SK-N-SH (cell line): ENCODE data around the gene APC2. TPM values are rescaled to one million over a fixed set of nuclear protein-coding genes. Genes with fewer than 3 reads are reported as not detected.

ENCODE experiments used
- CTCF ChIA-PET: fragments of 300-600, 350-600 bp; formaldehyde crosslinking; extraction: SDS; loops from one replicate; lab custom pipeline; 2021; lab: Yijun Ruan, JAX
- POLR2A ChIA-PET: fragments of 350-600 bp; sonication (Branson Sonifier 250); formaldehyde crosslinking; extraction: SDS; loops from one replicate; lab custom pipeline; 2020; ENCODE audit warnings: antibody characterized with exemption, inconsistent platforms; lab: Yijun Ruan, JAX
- DNase-seq: peaks from one replicate; pipeline ENCODE4 v3.0.0; 2012
- H2AFZ ChIP-seq: fragments of 200-600 bp; sonication (generic); 2 replicates; pipeline ENCODE4 v1.8.1; 2016; ENCODE audit warnings: antibody characterized with exemption, mild to moderate bottlenecking, low read depth
- H3F3A ChIP-seq: fragments of 200-600 bp; sonication (generic); replicated peaks from 2 replicates; pipeline ENCODE3; 2016; ENCODE audit warnings: antibody characterized with exemption, mild to moderate bottlenecking; ENCODE audit not compliant: insufficient read depth
- H3K27ac ChIP-seq, 2 experiments: fragments of 200-500 bp in 1 of 2; fragments of 200-600 bp in 1 of 2; sonication (Bioruptor generic) in 1 of 2; sonication (generic), shearing (Covaris generic) in 1 of 2; 2 replicates each; pipeline versions ENCODE4 v1.5.1 to v1.6.1; 2014 to 2016; ENCODE audit warnings: low read depth in 2 of 2, inconsistent platforms in 1 of 2, low read length in 1 of 2, mild to moderate bottlenecking in 1 of 2, mixed read lengths in 1 of 2
- H3K27me3 ChIP-seq: fragments of 200-600 bp; sonication (generic), shearing (Covaris generic); 2 replicates; pipeline ENCODE4 v1.6.1; 2016; ENCODE audit warnings: mixed run types; ENCODE audit not compliant: insufficient read depth
- H3K36me3 ChIP-seq, 2 experiments: fragments of 200-500 bp in 1 of 2; fragments of 200-600 bp in 1 of 2; sonication (Bioruptor generic) in 1 of 2; sonication (generic) in 1 of 2; replicated peaks in 1 of 2; 2 replicates each; pipeline versions ENCODE3 to v1.5.1; 2014 to 2016; ENCODE audit warnings: low read length in 1 of 2, mild to moderate bottlenecking in 1 of 2; ENCODE audit not compliant: insufficient read depth in 2 of 2, control insufficient read depth in 1 of 2
- H3K4me1 ChIP-seq, 2 experiments: fragments of 200-500 bp in 1 of 2; fragments of 200-600 bp in 1 of 2; sonication (Bioruptor generic) in 1 of 2; sonication (generic), shearing (Covaris generic) in 1 of 2; 2 replicates each; pipeline versions ENCODE4 v1.5.1 to v1.6.1; 2014 to 2016; ENCODE audit warnings: low read depth in 1 of 2, low read length in 1 of 2, mixed run types in 1 of 2; ENCODE audit not compliant: insufficient read depth in 2 of 2, control insufficient read depth in 1 of 2
- H3K4me2 ChIP-seq: fragments of 200-600 bp; sonication (generic), shearing (Covaris generic); 2 replicates; pipeline ENCODE4 v1.6.1; 2017; ENCODE audit warnings: mixed run types
- H3K4me3 ChIP-seq, 2 experiments: fragments of 200-500 bp in 1 of 2; fragments of 200-600 bp in 1 of 2; sonication (Bioruptor generic) in 1 of 2; sonication (generic), shearing (Covaris generic) in 1 of 2; 2 replicates each; pipeline versions ENCODE4 v1.5.1 to v1.8.1; 2014 to 2016; ENCODE audit warnings: low read depth in 2 of 2, inconsistent platforms in 1 of 2, low read length in 1 of 2, mild to moderate bottlenecking in 1 of 2, mixed read lengths in 1 of 2, moderate library complexity in 1 of 2
- H3K79me2 ChIP-seq: fragments of 200-600 bp; sonication (generic); 2 replicates; pipeline ENCODE4 v1.8.1; 2017; ENCODE audit warnings: mild to moderate bottlenecking; ENCODE audit not compliant: insufficient read depth
- H3K9ac ChIP-seq: fragments of 200-600 bp; sonication (generic); 2 replicates; pipeline ENCODE4 v1.6.1; 2017; ENCODE audit warnings: mixed run types
- H3K9me2 ChIP-seq: fragments of 200-600 bp; sonication (generic); 2 replicates; pipeline ENCODE4 v1.6.1; 2017; ENCODE audit warnings: mixed run types
- H3K9me3 ChIP-seq: fragments of 200-600 bp; sonication (generic); 2 replicates; pipeline ENCODE4 v1.6.1; 2017; ENCODE audit warnings: mixed run types, mild to moderate bottlenecking, moderate library complexity
- H4K20me1 ChIP-seq: fragments of 200-600 bp; sonication (generic); 2 replicates; pipeline ENCODE4 v1.6.1; 2017; ENCODE audit warnings: mild to moderate bottlenecking, mixed run types; ENCODE audit not compliant: insufficient read depth
- CHD2 ChIP-seq: fragments of 150-350 bp; IDR thresholded peaks from 2 replicates; pipeline ENCODE4 v1.6.1; 2018; ENCODE audit warnings: low read length; ENCODE audit not compliant: partially characterized antibody
- CTCF ChIP-seq: fragments of 200-600 bp; sonication (generic); IDR thresholded peaks from 2 replicates; pipeline ENCODE4 v1.6.1; 2017; ENCODE audit warnings: antibody characterized with exemption, mild to moderate bottlenecking, moderate library complexity
- EP300 ChIP-seq, 2 experiments: IDR thresholded peaks; 2 replicates each; pipeline versions ENCODE4 v1.4.0 to v1.6.1; 2012; ENCODE audit warnings: borderline replicate concordance in 1 of 2, low read depth in 1 of 2, low read length in 1 of 2
- EZH2phosphoT487 ChIP-seq: fragments of 200-600 bp; sonication (generic); IDR thresholded peaks from 2 replicates; pipeline ENCODE4 v1.6.1; 2017; ENCODE audit warnings: low read depth, mixed run types, mild to moderate bottlenecking, antibody characterized with exemption, moderate library complexity, borderline replicate concordance
- FOXJ3 ChIP-seq: sonication (generic); formaldehyde crosslinking; IDR thresholded peaks from 2 replicates; pipeline ENCODE4 v1.5.1; 2020; ENCODE audit warnings: mild to moderate bottlenecking, missing genetic modification reagents
- GABPA ChIP-seq: IDR thresholded peaks from 2 replicates; pipeline ENCODE4 v1.4.0; 2012; ENCODE audit warnings: low read depth, mild to moderate bottlenecking
- GATA2 ChIP-seq: sonication (generic); formaldehyde crosslinking; IDR thresholded peaks from 2 replicates; pipeline ENCODE4 v1.5.0; 2020; ENCODE audit warnings: mild to moderate bottlenecking, missing genetic modification reagents
- JUND ChIP-seq: IDR thresholded peaks from 2 replicates; pipeline ENCODE4 v1.4.0; 2012
- MAX ChIP-seq: IDR thresholded peaks from 2 replicates; pipeline ENCODE4 v1.4.0; 2012; ENCODE audit warnings: low read depth
- NRF1 ChIP-seq: IDR thresholded peaks from 2 replicates; pipeline ENCODE4 v1.6.1; 2012; ENCODE audit warnings: low read depth, mild to moderate bottlenecking, low read length
- POLR2AphosphoS5 ChIP-seq: IDR thresholded peaks from 2 replicates; pipeline ENCODE4 v1.6.1; 2012; ENCODE audit warnings: low read depth, low read length
- RAD21 ChIP-seq: IDR thresholded peaks from 2 replicates; pipeline ENCODE4 v1.6.1; 2012; ENCODE audit warnings: mild to moderate bottlenecking, low read length
- RCOR1 ChIP-seq: fragments of 150-350 bp; IDR thresholded peaks from 2 replicates; pipeline ENCODE4 v1.6.1; 2017; ENCODE audit warnings: antibody characterized with exemption, low read length
- RXRA ChIP-seq: IDR thresholded peaks from 2 replicates; pipeline ENCODE4 v1.4.0; 2012; ENCODE audit warnings: low read depth, mild to moderate bottlenecking, borderline replicate concordance
- SMC3 ChIP-seq: IDR thresholded peaks from 2 replicates; pipeline ENCODE4 v1.6.1; 2012; ENCODE audit warnings: low read depth, low read length, improper control_type of control experiment
- TEAD4 ChIP-seq: IDR thresholded peaks from 2 replicates; pipeline ENCODE4 v1.4.0; 2012; ENCODE audit warnings: mild to moderate bottlenecking, borderline replicate concordance; ENCODE audit not compliant: insufficient read depth
- USF1 ChIP-seq: IDR thresholded peaks from 2 replicates; pipeline ENCODE4 v1.4.0; 2012; ENCODE audit warnings: low read depth, borderline replicate concordance
- USF2 ChIP-seq: fragments of 150-350 bp; IDR thresholded peaks from 2 replicates; pipeline ENCODE4 v1.6.1; 2017; ENCODE audit warnings: antibody characterized with exemption, low read length, low read depth, borderline replicate concordance
- YY1 ChIP-seq: IDR thresholded peaks from 2 replicates; pipeline ENCODE4 v1.4.0; 2012; ENCODE audit warnings: low read depth, mild to moderate bottlenecking
- WGBS: methylation state at CpG from one replicate; pipeline ENCODE4 v1.1.6; 2017; ENCODE audit warnings: low lambda C conversion rate; 5-methylcytosine and 5-hydroxymethylcytosine counted together
- polyA plus RNA-seq, 3 experiments: library from polyadenylated mRNA; depleted of rRNA; stranded (reverse); fragments of >200 nt; gene quantifications; 2 replicates each; pipeline ENCODE4 v1.2.3, GENCODE V29; 2012

The APC2 gene
- polyA plus RNA-seq, 1 of the 3 experiments (the other 2 are of a cell fraction) = 1.3 TPM

GRCh38 chr19:1513499-1514294 is 63.8 kb downstream of the APC2 start:
- H3F3A ChIP-seq = peaks cover 16% of the 10 kb centered on the region
- peak overlapping the region; percentile 85 for H3K4me2 ChIP-seq
- WGBS = 6% methylated on average over 9 of the region's 52 CpGs
- no peaks in the 10 kb centered on the region for H3K4me1 ChIP-seq
- H3K36me3 ChIP-seq = no peaks in the 10 kb centered on the region
- POLR2A ChIA-PET = no interaction called here
- peak overlapping the region; percentile 73 for H3K9ac ChIP-seq
- no peaks in the 10 kb centered on the region for H3K79me2 ChIP-seq
- H3K4me3 ChIP-seq = peak overlapping the region; percentile 52 to 65
- H2AFZ ChIP-seq = no peak overlapping the region
- CTCF ChIA-PET = interaction anchor here (1.1 to 1.4 kb wide), 2 partner anchors 33 to 158 kb away, joined by 3 to 11 read pairs; no protein-coding TSS in a partner anchor
- H3K27me3 ChIP-seq = no peaks in the 10 kb centered on the region
- H3K9me3 ChIP-seq = no peaks in the 10 kb centered on the region
- H3K9me2 ChIP-seq = no peaks in the 10 kb centered on the region
- no peaks in the 10 kb centered on the region for H4K20me1 ChIP-seq
- DNase-seq = peak; percentile 75
- 0 out of 2 replicates have a peak, but pooled peaks have one; percentile 5 for TF ChIP-seq SMC3
- no peak for TF ChIP-seq GATA2 (CRISPR knock-in tag)
- TF ChIP-seq CTCF = peak; percentile 71
- TF ChIP-seq GABPA = no peak
- no peak for TF ChIP-seq EZH2phosphoT487
- TF ChIP-seq TEAD4 = no peak
- no peak for TF ChIP-seq RCOR1
- no peak for TF ChIP-seq RXRA
- TF ChIP-seq USF1 = no peak
- no peak for TF ChIP-seq JUND
- TF ChIP-seq YY1 = no peak
- H3K27ac ChIP-seq = no peak overlapping the region

- no peaks in the 10 kb centered on the region for H3K9me3 ChIP-seq
- H3K9me2 ChIP-seq = no peaks in the 10 kb centered on the region
- H3K27ac ChIP-seq = no peak overlapping the region
- no peaks in the 10 kb centered on the region for H4K20me1 ChIP-seq
- H2AFZ ChIP-seq = no peak overlapping the region
- no peaks in the 10 kb centered on the region for H3K27me3 ChIP-seq
- H3F3A ChIP-seq = peaks cover 12% of the 10 kb centered on the region
- DNase-seq = no peak
- no peaks in the 10 kb centered on the region for H3K4me1 ChIP-seq
- H3K36me3 ChIP-seq = no peaks in the 10 kb centered on the region
- CTCF ChIA-PET = interaction anchor here (1.1 to 1.4 kb wide), 2 partner anchors 32 to 158 kb away, joined by 3 to 11 read pairs; no protein-coding TSS in a partner anchor
- POLR2A ChIA-PET = no interaction called here
- H3K4me2 ChIP-seq = no peak overlapping the region
- WGBS = 74% methylated on average over 10 of the region's 10 CpGs
- H3K4me3 ChIP-seq = no peak overlapping the region
- no peak overlapping the region for H3K9ac ChIP-seq
- no peaks in the 10 kb centered on the region for H3K79me2 ChIP-seq
- TF ChIP-seq FOXJ3 (CRISPR knock-in tag) (no peak), POLR2AphosphoS5 (no peak), EP300 (IDR thresholded peaks at IDR 0.05; ENCODE audit: borderline replicate concordance in 1 of 2, low read depth in 1 of 2, low read length in 1 of 2) (no peak), USF1 (no peak), CHD2 (no peak), NRF1 (no peak), RXRA (no peak), TEAD4 (no peak), JUND (no peak), MAX (no peak), RAD21 (no peak), USF2 (no peak)
Observed at GRCh38 chr19:1514295-1514661, 64.4 kb downstream of the APC2 start.
